Fibroblast of the aortic adventitia (primary cell): ENCODE measurements around the gene GJD3. TPM values are rescaled to one million over a fixed set of nuclear protein-coding genes. Genes with fewer than 3 reads are reported as not detected.

Experiments used
- DNase-seq: peaks from one replicate; pipeline ENCODE4 v3.0.0-alpha.2; 2010; ENCODE audit warnings: low read depth
- H3K4me3 ChIP-seq: 2 replicates; pipeline ENCODE4 v1.5.1; 2011; ENCODE audit warnings: low read depth, mild to moderate bottlenecking, control low read depth, low read length, moderate library complexity
- CTCF ChIP-seq: IDR thresholded peaks from 2 replicates; pipeline ENCODE4 v1.5.1; 2011; ENCODE audit warnings: mild to moderate bottlenecking, low read length, control low read depth, inconsistent platforms; ENCODE audit not compliant: insufficient read depth
- total RNA-seq: library from RNA; depleted of rRNA; stranded (reverse); fragments of >200 nt; gene quantifications from 2 replicates; pipeline ENCODE4 v1.2.3, GENCODE V29; 2012; ENCODE audit warnings: low replicate concordance

Gene GJD3
- total RNA-seq, 1 donor: not detected

- no peak for TF ChIP-seq CTCF
- H3K4me3 ChIP-seq: peak overlapping the region; percentile 95
- DNase-seq: peak; percentile 81
Measured at GRCh38 chr17:40322358-40323315, 41.9 kb downstream of the GJD3 start.

GRCh38 chr17:40321961-40322357 lies 42.6 kb downstream of the GJD3 start:
- no peak for DNase-seq
- peak overlapping the region; percentile 95 for H3K4me3 ChIP-seq
- no peak for TF ChIP-seq CTCF

GRCh38 chr17:40321524-40321929 lies 43.0 kb downstream of the GJD3 start:
- DNase-seq: no peak
- TF ChIP-seq CTCF: no peak
- H3K4me3 ChIP-seq: peak overlapping the region; percentile 95

- DNase-seq: peak; percentile 65
- H3K4me3 ChIP-seq: peak overlapping the region; percentile 95
- no peak for TF ChIP-seq CTCF
Measured at GRCh38 chr17:40320756-40321523, 43.6 kb downstream of the GJD3 start.

GRCh38 chr17:40319651-40320540 lies 44.6 kb downstream of the GJD3 start:
- no peak for DNase-seq
- H3K4me3 ChIP-seq: peak overlapping the region; percentile 95
- no peak for TF ChIP-seq CTCF

- peak; percentile 50 for TF ChIP-seq CTCF
- peak overlapping the region; percentile 95 for H3K4me3 ChIP-seq
- DNase-seq: no peak
Measured at GRCh38 chr17:40318830-40319391, 45.6 kb downstream of the GJD3 start.
